PFSK-1 (cell line): Measurements from ENCODE around the gene PHKA2.

Source experiments
- FOXP2 ChIP-seq: optimal IDR thresholded peaks from 2 replicates; pipeline ENCODE3; 2011; ENCODE audit warnings: borderline replicate concordance, control low read depth, inconsistent platforms; ENCODE audit not compliant: insufficient read depth; ENCODE audit errors: extremely low read length, extremely low read depth
- POLR2AphosphoS5 ChIP-seq: IDR thresholded peaks from 2 replicates; pipeline ENCODE4 v1.6.1; 2012; ENCODE audit warnings: low read depth, mild to moderate bottlenecking, control low read depth, low read length, moderate library complexity
- REST ChIP-seq, 2 experiments: IDR thresholded peaks; 2 replicates each; pipeline versions ENCODE4 v1.6.1 to v1.8.0; 2011 to 2012; ENCODE audit warnings: low read depth in 2 of 2, low read length in 2 of 2, control low read depth in 1 of 2, inconsistent platforms in 1 of 2, mild to moderate bottlenecking in 1 of 2, moderate library complexity in 1 of 2; ENCODE audit not compliant: insufficient read depth in 1 of 2
- SIN3A ChIP-seq: IDR thresholded peaks from 2 replicates; pipeline ENCODE4 v1.6.1; 2012; ENCODE audit warnings: mild to moderate bottlenecking, low read length, moderate library complexity, borderline replicate concordance; ENCODE audit not compliant: insufficient read depth
- TAF1 ChIP-seq: IDR thresholded peaks from 2 replicates; pipeline ENCODE4 v1.6.1; 2012; ENCODE audit warnings: low read length, control low read depth, borderline replicate concordance; ENCODE audit not compliant: insufficient read depth

Gene PHKA2

DNA sequence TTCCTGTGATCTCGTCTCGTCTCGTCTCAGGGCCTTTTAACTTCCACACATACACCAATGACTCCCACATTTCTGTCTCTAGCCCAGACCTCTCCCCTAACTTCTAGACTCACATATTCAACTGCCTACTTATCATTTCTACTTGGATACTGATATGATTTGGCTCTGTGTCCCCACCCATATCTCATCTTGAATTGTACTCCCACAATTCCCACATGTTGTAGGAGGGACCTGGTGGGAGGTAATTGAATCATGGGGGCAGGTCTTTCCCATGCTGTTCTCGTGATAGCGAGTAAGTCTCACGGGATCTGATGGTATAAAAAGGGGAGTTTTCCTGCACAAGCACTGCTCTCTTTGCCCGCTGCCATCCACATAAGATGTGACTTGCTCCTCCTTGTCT lies 8.9 kb downstream of the PHKA2 start:
- TF ChIP-seq TAF1 (no peak), REST (IDR thresholded peaks at IDR 0.05; ENCODE audit: insufficient read depth in 1 of 2, low read depth in 2 of 2, low read length in 2 of 2) (no peak), POLR2AphosphoS5 (no peak), SIN3A (no peak)

- no peak for TF ChIP-seq REST (IDR thresholded peaks at IDR 0.05; ENCODE audit: insufficient read depth in 1 of 2, low read depth in 2 of 2, low read length in 2 of 2)
- TF ChIP-seq FOXP2: no peak
- TF ChIP-seq SIN3A: no peak
- no peak for TF ChIP-seq TAF1
- no peak for TF ChIP-seq POLR2AphosphoS5
Observed at GRCh38 chrX:18973527-18974192, 10.3 kb downstream of the PHKA2 start.

DNA sequence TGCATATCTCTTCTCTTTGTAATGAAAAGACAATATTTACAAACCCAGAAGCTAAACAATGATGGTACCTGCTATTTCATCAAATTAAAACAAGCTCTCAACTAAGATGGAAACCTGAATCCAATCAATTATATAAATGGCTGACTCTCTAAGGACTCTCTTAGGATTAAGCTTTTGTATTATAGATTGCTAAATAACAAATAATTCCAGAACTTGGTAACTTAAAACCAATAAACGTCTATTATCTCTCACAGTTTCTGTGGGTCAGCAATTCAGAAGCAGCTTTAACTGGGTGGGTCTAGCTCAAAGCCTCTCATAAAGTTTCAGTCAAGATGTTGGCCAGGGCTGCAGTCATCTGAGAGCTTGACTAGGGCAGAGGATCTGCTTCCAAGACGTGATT lies 12.4 kb downstream of the PHKA2 start:
- no peak for TF ChIP-seq POLR2AphosphoS5
- no peak for TF ChIP-seq SIN3A
- no peak for TF ChIP-seq TAF1

DNA sequence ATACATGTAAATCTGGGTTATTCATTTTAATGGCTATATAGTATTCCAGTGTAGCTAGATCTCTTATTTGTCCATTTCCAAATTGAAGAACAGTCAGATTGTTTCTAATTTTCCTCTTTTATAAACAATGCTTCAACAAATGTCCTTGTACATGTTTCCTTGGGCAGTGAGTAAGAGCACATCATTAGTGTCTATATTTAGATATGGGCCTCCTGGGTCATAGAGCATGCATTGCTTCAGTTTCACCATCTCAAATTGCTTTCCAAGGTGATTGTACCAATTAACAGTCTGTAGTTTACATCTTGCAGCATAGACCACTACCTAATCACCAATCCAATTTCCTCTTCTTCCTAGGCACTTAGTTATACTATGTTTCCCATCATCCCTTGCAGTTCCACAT lies 13.4 kb downstream of the PHKA2 start:
- no peak for TF ChIP-seq POLR2AphosphoS5
- TF ChIP-seq SIN3A: no peak
- no peak for TF ChIP-seq REST (IDR thresholded peaks at IDR 0.05; ENCODE audit: insufficient read depth in 1 of 2, low read depth in 2 of 2, low read length in 2 of 2)
- TF ChIP-seq TAF1: no peak
- no peak for TF ChIP-seq FOXP2

DNA sequence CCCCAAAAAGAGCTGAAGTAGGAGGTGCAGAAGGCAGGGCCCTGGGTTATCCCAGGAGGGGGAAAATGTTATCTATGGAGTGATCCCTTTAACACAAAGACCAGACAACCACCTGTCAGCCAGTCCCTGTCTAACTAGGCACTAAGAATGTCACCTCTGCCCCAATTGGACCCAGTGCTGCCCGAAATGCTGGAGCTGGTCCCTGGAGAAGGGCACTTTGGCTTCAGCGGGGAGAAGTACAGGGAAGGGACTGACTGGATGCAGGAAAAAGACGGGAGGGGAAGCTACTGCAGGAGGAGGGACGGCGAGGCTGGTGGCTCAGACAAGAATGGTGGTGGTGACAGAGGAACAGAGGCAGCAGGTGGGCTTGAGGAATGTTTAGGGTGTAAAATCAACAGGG lies 17.3 kb downstream of the PHKA2 start:
- TF ChIP-seq SIN3A (no peak), FOXP2 (no peak), TAF1 (no peak), POLR2AphosphoS5 (no peak), REST (IDR thresholded peaks at IDR 0.05; ENCODE audit: insufficient read depth in 1 of 2, low read depth in 2 of 2, low read length in 2 of 2) (no peak)
